GM18867 (cell line): Measurements from ENCODE around the gene KIF15.

Experiments used
- ATAC-seq: cut with Tn5 transposase; IDR thresholded peaks from one replicate; pipeline ENCODE4 v1.9.1; 2021; ENCODE audit warnings: mild to moderate bottlenecking, moderate library complexity; ENCODE audit not compliant: unreplicated experiment

KIF15 gene

GRCh38 chr3:44877333-44877732 is 115.7 kb downstream of the KIF15 start:
- no peak for ATAC-seq

DNA sequence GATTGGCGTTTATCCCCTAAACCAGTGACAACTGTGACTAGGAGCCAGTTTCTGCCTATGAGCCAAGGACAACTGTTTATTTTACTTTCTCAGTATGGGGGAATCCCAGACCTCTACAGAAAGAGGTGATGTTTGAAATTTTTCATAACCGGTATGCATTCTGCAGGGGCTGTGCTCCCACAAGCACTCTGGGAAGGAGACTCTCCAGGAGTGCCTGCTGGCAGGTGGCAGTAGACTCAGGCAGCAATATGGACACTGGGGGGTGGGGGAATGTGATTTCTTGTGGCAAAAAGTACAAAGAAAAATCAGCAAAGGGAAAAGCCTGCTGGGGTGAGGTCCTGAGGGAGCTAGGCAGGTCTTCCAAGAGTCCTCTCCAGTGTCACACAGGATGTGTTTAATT is 118.7 kb downstream of the KIF15 start:
- no peak for ATAC-seq

- no peak for ATAC-seq
These were observed 121.8 kb downstream of the KIF15 start for GRCh38 chr3:44883213-44883955.

GRCh38 chr3:44883999-44884431 is 122.4 kb downstream of the KIF15 start:
- no peak for ATAC-seq

DNA sequence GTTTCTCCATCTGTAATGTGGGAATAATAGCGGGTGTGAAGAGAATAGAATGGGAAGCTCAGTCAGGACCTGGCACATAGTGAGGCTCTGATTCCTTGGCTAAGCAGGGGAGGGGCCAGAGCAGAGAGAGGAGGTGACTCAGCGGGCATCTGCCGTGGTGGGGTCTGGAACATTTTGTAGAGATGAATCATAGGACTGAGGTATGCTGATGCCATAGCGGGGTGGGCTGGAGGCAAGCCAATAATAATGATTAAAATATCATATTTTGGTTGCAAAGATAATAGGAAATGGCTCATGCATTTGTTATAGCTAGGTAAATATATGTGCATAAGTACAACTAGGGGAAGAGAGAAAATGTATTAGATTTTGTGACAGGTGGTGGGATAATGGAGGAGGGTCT is 124.0 kb downstream of the KIF15 start:
- no peak for ATAC-seq

DNA sequence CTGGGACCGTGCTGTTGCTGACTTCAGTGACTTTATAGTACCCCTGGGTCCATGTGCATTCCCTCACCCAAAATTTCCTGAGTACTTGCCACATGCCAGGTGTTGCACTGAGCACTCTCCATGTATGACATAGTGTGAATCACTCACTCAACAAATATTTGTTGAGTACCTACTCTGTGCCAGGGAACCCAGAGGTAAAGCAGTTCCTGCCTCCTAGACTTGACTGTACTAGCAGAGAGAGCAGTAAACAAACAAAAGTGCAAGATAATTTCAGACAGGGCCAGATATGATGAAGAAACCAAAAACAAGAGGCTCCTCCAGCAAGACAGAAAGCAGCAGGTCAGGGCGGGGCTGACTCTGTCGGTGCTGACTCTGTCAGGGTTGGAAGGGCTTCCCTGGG is 125.0 kb downstream of the KIF15 start:
- no peak for ATAC-seq

- no peak for ATAC-seq
These were observed 125.5 kb downstream of the KIF15 start for GRCh38 chr3:44887101-44887500.

GRCh38 chr3:44890258-44890657 is 128.7 kb downstream of the KIF15 start:
- ATAC-seq, result no peak

DNA sequence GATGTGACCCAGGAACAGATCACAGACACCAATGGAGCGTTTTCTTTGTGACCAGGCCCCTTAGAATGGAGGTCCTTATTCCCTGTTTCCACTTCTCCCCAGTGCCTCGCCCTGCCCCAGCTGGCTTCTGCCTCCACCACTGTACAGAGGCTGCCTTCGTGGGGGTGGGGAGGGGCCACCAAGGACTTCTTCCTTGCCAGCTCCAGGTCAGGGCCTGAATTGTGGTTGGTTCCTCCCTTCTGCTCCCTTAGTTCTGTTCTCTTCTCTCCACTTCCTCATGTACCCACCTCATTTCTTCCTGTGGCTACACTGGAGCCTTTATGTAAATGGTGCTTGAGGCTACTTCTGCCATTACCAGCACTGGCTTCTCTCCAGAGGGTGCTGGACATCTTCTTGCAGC is 129.3 kb downstream of the KIF15 start:
- ATAC-seq, result no peak

DNA sequence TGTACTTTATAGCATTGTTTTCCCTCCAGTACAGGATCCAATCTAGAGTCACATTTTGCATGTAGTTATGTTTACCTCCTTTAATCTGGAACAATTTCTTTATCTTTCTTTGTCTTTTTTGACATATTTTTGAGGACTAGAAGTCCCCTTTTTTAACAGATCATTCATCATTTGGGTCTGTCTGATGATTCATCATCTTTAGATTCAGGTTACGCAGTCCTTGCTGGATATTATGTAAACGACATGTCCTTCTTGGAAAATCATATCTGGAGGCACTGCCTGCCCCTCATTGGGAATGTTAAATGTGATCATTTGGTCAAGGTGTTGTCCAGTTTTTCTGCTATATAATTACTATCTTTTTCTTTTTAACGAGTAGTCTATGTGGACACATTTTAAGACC is 131.1 kb downstream of the KIF15 start:
- no peak for ATAC-seq

DNA sequence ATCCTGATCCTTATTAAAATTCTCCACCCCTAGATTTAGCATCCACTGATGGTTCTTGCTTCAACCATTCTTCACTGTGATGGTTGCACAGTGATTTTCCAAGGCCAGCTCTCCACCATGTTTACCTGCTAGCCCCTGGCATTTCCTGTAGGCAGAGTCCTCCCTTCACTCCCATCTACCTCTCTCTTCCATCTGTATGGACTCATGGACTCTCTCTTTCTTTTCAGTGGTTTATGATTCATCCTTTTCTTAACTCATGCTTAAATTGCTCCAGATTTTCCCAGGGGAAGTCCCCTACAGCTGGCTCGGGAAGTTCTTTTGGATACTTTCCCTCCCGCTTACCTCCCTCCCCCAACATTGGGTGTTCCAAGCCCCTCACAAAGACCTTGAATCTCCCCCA is 131.5 kb downstream of the KIF15 start:
- no peak for ATAC-seq

GRCh38 chr3:44894485-44894884 is 132.9 kb downstream of the KIF15 start:
- ATAC-seq, result no peak

DNA sequence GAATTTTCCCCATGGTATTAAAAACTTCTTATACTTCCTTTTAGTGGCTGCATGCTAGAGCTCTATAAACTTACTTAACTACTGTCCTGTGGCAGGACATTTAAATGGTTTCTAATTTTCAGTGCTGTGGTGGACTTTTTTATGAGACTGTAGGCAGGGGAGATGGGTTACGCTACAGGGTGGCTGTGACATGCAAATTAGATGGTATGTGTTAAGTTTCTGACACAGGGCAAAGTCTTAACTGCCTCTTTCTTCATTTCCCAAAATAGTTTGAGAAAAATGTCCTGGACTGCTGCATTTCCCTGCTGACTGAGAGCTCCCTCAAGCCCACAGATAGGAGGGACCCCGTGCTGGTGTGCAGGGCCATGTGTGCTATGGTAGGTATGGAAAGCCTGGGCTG is 134.8 kb downstream of the KIF15 start:
- peak; percentile 75 for ATAC-seq

- ATAC-seq, result no peak
These were observed 138.2 kb downstream of the KIF15 start for GRCh38 chr3:44899683-44900367.

DNA sequence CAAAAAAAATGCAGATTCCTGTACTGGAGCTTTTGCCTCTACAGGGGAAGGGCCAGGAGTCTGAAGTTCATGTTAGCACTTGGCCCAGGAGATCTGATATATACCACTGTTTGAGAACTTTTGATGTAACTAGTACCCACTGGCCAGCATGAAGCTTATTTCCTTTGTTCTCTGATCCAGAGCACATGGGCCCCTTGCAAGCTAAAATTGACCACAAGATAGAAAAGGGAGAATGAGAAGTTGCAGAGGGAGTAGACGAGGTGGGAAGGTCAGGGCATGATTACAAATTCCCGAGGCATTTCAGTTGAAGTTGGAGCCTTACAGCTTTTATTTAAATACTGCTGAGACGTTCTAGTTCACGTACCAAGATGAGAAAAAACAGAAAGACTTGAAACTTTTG is 141.0 kb downstream of the KIF15 start:
- no peak for ATAC-seq
